ENCODE results near the gene IL15. TPM values are rescaled to one million over a fixed set of nuclear protein-coding genes. Genes with fewer than 3 reads are reported as not detected.
A peak's percentile ranks its signal among the peaks of the same experiment; 100 is the strongest.
"Not testable (repeated sequence)": the region's sequence is repeated elsewhere in the genome, so short reads cannot be mapped to it uniquely, and the experiment has no call there.

IL15 gene, protein sequence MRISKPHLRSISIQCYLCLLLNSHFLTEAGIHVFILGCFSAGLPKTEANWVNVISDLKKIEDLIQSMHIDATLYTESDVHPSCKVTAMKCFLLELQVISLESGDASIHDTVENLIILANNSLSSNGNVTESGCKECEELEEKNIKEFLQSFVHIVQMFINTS
- 6.4 and 8.9 TPM in 2 replicates for total RNA-seq (2014; rRNA removed; shearing (Covaris generic))

DNA sequence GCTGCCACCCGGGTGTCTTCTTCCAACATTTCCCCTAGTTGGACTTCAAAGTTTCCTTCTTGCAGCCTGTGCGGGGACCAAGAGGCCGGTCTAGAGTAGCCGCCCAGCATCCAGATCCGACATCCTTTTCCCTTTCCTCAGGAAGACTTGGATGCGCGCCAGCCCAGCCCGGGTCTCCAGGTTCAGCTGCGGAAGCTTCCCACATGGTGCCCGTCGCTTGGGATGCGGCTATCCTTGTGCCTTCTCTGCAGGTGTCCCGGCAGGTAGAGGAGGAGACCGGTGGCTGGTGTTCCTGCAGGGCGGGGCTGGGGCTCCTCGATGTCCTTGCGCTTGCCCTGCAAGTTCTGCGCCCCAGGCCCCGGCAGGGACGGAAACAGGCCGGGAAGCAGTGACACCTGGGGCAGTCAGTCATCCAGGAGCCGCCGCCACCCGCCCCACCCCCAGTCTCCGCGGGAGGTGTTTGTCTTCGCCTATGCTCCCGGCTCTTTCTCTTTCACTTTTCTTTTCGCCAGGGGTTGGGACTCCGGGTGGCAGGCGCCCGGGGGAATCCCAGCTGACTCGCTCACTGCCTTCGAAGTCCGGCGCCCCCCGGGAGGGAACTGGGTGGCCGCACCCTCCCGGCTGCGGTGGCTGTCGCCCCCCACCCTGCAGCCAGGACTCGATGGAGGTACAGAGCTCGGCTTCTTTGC, at the start of gene IL15:
Gene IL15 (plus strand): TSS at position 502 of the 689 bp plus-strand sequence. CDS start 82,882 bp downstream, outside the sequence.
- Histone ChIP-seq H3K4me3 (peak within 1 kb of the TSS; percentile 71), H3K27ac (peak within 1 kb of the TSS; percentile 86), H3K4me1 (replicated peaks) (peaks cover 19% of the 10 kb centered on the region), H3K9me3 (replicated peaks) (no peaks in the 10 kb centered on the region), H3K36me3 (no peaks in the 10 kb centered on the region; the same call in 1 of the 2 replicates), H3K27me3 (replicated peaks) (no peaks in the 10 kb centered on the region)
- peak; percentile 74 to 88 for DNase-seq (ENCODE audit: low read depth in 1 of 2, low spot score in 2 of 2)

DNA sequence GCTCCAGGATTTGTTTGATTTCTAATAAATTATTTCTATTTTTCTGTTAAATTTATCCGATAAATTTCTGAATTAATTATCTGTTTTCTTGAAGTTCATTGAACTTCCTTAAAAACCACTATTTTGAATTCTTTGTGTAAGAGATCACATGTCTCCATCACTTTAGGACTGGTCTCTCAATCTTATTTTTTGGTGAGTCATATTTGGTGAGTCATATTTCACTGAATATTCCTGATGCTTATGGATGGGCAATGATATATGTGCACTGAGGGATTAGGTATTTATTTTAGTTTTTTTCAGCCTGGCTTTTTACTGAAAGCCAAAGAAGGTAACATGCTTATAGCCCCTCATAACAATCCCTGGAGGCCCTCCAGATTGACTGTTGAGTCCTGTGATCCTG, 48.5 kb upstream of the IL15 start:
- Histone ChIP-seq H3K27ac (no peak overlapping the region), H3K27me3 (replicated peaks) (no peaks in the 10 kb centered on the region), H3K4me1 (replicated peaks) (no peaks in the 10 kb centered on the region), H3K36me3 (no peaks in the 10 kb centered on the region), H3K4me3 (no peak overlapping the region), H3K9me3 (replicated peaks) (no peaks in the 10 kb centered on the region)
- DNase-seq (ENCODE audit: low read depth in 1 of 2, low spot score in 2 of 2): no peak

DNA sequence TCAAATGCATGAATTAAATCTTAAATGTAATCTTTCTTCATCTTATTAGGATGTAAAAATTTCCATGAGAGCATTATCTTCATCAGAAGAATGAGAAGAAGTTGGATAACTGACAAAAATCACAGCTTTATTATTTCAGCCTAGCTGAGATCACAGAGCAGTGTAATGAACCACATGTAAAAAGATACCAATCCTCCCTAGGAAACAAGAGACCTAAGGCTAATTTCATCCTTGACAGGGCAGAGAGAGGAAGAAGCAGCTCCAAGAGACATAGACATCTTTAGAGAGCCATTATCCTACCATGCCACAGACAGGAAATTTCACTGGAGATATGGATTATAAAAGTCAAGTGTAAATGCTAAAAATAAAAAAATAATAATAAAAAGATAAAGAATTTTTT, 40.9 kb upstream of the IL15 start:
- Histone ChIP-seq H3K4me1 (replicated peaks) (no peaks in the 10 kb centered on the region), H3K9me3 (replicated peaks) (no peaks in the 10 kb centered on the region), H3K27me3 (replicated peaks) (no peaks in the 10 kb centered on the region), H3K36me3 (no peaks in the 10 kb centered on the region), H3K27ac (no peak overlapping the region), H3K4me3 (no peak overlapping the region)
- DNase-seq (ENCODE audit: low read depth in 1 of 2, low spot score in 2 of 2): no peak

DNA sequence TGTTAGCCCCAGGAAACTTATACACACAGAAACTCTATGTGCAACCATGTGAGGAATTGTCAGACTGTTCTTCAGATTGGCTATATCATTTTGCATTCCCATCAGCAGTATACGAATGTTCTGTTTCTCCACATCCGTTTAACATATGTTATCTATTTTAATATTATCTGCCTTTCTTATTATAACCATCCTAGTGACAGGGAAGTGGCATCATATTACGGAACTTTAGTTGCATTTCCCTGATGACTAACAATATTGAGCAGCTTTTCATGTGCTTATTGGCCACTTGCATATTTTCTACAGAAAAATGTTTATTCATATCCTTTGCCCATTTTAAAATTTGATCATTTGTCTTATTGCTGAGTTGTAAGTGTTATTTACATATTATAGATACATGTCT, 36.5 kb upstream of the IL15 start:
- DNase-seq (ENCODE audit: low read depth in 1 of 2, low spot score in 2 of 2): no peak
- Histone ChIP-seq H3K4me3 (no peak overlapping the region), H3K27ac (no peak overlapping the region), H3K9me3 (replicated peaks) (no peaks in the 10 kb centered on the region), H3K36me3 (no peaks in the 10 kb centered on the region), H3K4me1 (replicated peaks) (no peaks in the 10 kb centered on the region), H3K27me3 (replicated peaks) (no peaks in the 10 kb centered on the region)

DNA sequence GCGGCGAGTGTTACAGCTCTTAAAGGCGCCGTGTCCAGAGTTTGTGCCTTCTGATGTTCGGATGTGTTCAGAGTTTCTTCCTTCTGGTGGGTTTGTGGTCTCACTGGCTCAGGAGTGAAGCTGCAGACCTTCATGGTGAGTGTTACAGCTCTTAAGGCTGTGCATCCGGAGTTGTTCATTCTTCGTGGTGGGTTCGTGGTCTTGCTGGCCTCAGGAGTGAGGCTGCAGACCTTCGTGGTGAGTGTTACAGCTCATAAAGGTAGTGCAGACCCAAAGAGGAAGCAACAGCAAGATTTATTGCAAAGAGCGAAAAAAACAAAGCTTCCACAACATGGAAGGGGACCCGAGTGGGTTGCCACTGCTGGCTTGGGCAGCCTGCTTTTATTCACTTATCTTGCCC, 31.7 kb upstream of the IL15 start:
- H3K4me3 ChIP-seq; H3K4me1 ChIP-seq (replicated peaks); H3K9me3 ChIP-seq (replicated peaks); H3K27ac ChIP-seq; DNase-seq (ENCODE audit: low read depth in 1 of 2, low spot score in 2 of 2); H3K27me3 ChIP-seq (replicated peaks); H3K36me3 ChIP-seq: not testable (repeated sequence)

DNA sequence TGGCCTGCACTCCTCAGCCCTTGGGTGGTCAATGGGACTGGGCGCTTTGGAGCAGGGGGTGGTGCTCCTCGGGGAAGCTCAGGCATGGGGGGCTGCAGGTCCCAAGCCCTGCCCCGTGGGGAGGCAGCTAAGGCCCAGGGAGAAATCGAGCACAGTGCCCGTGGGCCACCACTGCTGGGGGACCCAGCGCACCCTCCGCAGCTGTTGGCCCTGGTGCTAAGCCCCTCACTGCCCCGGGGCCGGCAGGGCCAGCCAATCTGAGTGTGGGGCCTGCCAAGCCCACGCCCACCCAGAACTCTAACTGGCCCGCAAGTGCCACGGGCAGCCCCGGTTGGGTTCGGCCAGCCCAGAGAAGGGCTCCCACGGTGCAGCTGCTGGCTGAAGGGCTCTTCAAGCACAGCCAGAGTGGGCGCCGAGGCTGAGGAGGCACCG, 30.9 kb upstream of the IL15 start:
- no peaks in the 10 kb centered on the region for H3K9me3 ChIP-seq (replicated peaks)
- no peaks in the 10 kb centered on the region for H3K27me3 ChIP-seq (replicated peaks)
- no peak for DNase-seq (ENCODE audit: low read depth in 1 of 2, low spot score in 2 of 2)
- no peak overlapping the region for H3K27ac ChIP-seq
- H3K4me1 ChIP-seq (replicated peaks): no peaks in the 10 kb centered on the region
- no peak overlapping the region for H3K4me3 ChIP-seq
- H3K36me3 ChIP-seq: no peaks in the 10 kb centered on the region

DNA sequence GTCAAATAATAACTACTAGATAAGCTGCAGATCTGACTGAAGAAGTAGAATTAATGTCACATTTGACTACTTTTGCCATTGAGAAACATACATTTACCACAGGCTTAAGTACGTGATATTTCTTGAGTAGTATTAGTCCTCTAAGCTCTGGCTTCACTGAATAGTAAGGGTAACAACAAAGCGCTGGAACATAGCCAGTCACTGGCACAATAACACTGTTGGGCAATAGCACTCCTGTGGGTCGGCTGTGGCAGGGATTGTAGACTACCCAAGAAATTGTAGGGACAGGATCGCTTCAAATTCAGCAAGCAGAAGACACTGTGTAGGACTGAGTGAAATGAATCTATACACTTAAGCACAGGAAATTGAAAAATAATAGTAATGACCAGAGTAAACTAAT, 27.1 kb upstream of the IL15 start:
- Histone ChIP-seq H3K9me3 (replicated peaks) (no peaks in the 10 kb centered on the region), H3K27me3 (replicated peaks) (no peaks in the 10 kb centered on the region), H3K27ac (no peak overlapping the region), H3K4me1 (replicated peaks) (no peaks in the 10 kb centered on the region), H3K36me3 (no peaks in the 10 kb centered on the region), H3K4me3 (no peak overlapping the region)
- DNase-seq (ENCODE audit: low read depth in 1 of 2, low spot score in 2 of 2): no peak

DNA sequence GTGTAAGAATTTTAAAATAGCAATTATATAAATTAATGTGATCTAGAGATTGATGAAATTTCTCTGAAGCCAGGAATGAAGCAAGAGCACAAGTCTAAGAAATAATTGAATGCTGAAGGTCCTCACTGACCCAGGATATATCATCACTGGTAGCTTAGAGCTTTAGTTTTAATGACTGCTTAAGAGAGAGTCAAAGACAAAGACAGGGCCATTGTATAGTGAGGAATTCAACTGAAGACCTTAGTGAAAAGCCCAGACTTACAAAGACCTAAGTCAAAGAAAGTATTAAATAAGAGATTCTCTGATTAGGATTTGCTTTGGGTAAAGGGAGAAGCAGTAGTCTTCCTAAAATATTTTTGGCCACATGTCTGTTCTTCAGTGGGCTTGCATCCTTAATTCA, 26.0 kb upstream of the IL15 start:
- H3K4me3 ChIP-seq: no peak overlapping the region
- no peak overlapping the region for H3K27ac ChIP-seq
- DNase-seq (ENCODE audit: low read depth in 1 of 2, low spot score in 2 of 2): no peak

DNA sequence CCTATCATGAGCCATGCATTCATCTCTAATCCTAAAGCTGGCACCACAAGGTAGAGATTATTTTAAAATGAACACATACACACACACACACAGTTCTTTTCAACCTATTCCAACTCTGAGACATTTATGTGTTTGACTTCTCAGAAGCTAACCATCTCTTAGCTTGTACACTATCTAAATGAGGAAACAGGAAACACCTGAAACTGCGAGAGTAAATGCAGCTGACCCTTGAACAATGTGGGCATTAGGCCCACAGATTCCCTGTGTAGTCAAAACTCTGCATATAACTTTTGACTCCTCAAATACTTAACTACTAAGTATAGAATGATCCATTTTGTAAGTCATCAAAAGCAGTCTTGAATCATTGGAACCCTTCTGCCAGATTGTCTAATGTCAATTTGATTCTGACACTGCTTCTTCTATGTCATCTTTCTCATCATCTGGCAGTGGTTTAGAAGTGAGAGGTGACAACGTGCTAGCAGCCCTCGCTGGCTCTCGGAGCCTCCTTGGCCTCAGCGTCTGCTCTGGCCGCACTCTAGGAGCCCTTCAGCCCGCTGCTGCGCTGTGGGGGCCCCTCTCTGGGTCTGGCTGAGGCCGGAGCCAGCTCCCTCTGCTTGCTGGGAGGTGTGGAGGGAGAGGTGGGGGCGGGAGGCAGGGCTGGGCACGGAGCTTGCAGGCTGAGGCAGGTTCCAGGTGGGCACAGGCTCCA, 21.4 kb upstream of the IL15 start:
- Histone ChIP-seq H3K27ac (no peak overlapping the region), H3K36me3 (no peaks in the 10 kb centered on the region), H3K4me3 (no peak overlapping the region), H3K4me1 (replicated peaks) (no peaks in the 10 kb centered on the region), H3K27me3 (replicated peaks) (no peaks in the 10 kb centered on the region), H3K9me3 (replicated peaks) (no peaks in the 10 kb centered on the region)
- no peak for DNase-seq (ENCODE audit: low read depth in 1 of 2, low spot score in 2 of 2)

More for the DNA sequence above, 26.0 kb upstream of the IL15 start:
- Histone ChIP-seq H3K9me3 (replicated peaks) (no peaks in the 10 kb centered on the region), H3K36me3 (no peaks in the 10 kb centered on the region), H3K4me1 (replicated peaks) (no peaks in the 10 kb centered on the region), H3K27me3 (replicated peaks) (no peaks in the 10 kb centered on the region)

DNA sequence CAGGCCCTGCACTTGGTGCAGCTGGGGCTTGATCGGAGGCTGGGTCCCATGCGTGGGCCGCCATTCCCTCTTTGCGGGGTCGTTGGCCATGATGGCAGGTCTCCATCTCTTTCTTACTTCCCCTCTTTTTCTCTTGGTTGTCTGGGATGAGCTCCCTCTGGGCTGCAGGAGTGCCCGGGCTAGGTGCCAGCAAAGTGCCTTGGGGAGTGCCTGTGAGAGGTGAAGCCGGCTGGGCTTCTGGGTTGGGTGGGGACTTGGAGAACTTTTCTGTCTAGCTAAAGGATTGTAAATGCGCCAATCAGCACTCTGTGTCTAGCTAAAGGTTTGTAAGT, 20.8 kb upstream of the IL15 start:
- H3K4me3 ChIP-seq; H3K9me3 ChIP-seq (replicated peaks); H3K4me1 ChIP-seq (replicated peaks); DNase-seq (ENCODE audit: low read depth in 1 of 2, low spot score in 2 of 2); H3K36me3 ChIP-seq; H3K27me3 ChIP-seq (replicated peaks); H3K27ac ChIP-seq: not testable (repeated sequence)

DNA sequence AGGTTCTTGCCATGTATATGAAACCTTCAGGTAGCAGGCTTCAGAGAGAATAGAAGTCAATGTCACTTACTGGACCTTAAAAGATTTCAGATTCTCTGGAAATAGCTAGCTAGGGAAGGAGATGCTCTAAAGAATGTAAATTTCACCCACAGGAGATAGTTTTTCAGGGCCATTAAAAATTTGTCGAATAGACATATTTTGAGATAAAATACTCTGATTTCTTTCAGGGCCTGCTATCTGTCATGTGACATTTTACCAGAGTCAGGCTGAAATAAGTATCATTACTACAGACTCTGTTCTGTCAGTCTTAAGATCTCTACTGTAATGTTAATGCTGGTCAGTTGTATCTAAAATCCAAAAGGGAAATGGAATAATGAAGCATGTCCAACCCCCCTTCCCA, 15.7 kb upstream of the IL15 start:
- Histone ChIP-seq H3K27me3 (replicated peaks) (no peaks in the 10 kb centered on the region), H3K36me3 (no peaks in the 10 kb centered on the region), H3K4me1 (replicated peaks) (no peaks in the 10 kb centered on the region), H3K9me3 (replicated peaks) (no peaks in the 10 kb centered on the region), H3K27ac (no peak overlapping the region), H3K4me3 (no peak overlapping the region)
- no peak for DNase-seq (ENCODE audit: low read depth in 1 of 2, low spot score in 2 of 2)

DNA sequence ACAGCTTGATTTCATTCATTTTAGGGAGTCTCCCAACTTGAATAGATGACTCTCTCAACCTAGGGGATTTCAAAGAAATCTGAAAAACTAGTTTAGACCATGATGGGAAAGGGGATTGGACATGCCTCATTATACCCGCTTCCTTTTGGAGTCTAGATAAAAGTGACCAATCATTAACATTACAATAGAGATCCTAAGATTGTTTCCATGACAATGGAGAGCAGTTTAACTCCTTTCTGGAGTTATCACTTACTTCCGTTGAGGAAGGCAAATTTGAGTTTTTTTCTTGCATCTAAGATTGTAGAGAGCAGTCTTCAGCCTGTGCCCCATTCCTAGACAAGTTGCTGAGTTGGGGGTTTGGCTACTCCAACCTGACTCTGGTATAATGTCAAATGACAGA, 11.4 kb upstream of the IL15 start:
- Histone ChIP-seq H3K4me1 (replicated peaks) (no peaks in the 10 kb centered on the region), H3K9me3 (replicated peaks) (no peaks in the 10 kb centered on the region), H3K4me3 (no peak overlapping the region), H3K36me3 (no peaks in the 10 kb centered on the region), H3K27me3 (replicated peaks) (no peaks in the 10 kb centered on the region), H3K27ac (no peak overlapping the region)
- DNase-seq (ENCODE audit: low read depth in 1 of 2, low spot score in 2 of 2): no peak

DNA sequence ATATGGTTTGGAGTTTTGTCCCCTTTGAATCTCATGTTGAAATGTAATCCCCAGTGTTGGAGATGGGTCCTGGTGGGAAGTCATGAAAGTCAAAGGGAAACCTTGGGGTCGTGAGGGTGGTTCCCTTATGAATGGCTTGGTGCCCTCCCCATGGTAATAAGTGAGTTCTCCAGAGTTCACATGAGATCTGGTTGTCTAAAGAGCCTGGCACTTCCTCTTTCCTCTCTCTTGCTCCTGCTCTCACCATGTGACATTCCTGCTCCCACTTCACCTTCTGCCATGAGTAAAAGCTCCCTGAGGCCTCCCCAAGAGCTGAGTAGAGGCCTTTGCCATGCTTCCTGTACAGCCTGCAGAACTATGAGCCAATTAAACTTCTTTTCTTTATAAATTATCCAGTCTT, 5.5 kb upstream of the IL15 start:
- Histone ChIP-seq H3K36me3 (no peaks in the 10 kb centered on the region), H3K4me3 (no peak overlapping the region), H3K27ac (no peak overlapping the region), H3K4me1 (replicated peaks) (peaks cover 3% of the 10 kb centered on the region), H3K9me3 (replicated peaks) (no peaks in the 10 kb centered on the region), H3K27me3 (replicated peaks) (no peaks in the 10 kb centered on the region)
- no peak for DNase-seq (ENCODE audit: low read depth in 1 of 2, low spot score in 2 of 2)

DNA sequence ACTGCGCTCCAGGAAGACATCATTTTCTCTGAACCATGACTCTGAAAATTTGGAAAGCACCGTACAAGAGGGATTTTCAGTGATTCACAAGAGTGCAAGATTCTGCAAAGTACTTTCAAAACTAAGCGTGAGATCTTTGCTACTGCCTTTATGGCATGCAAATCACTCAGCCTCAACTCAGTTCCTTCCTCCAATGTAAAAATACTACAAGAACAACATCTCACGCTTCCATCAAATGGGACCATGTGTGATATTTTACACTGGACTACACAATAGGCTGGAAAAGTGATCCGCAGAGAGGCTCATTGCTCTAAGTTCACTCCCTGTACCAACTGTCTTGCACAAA, 674 bp upstream of the IL15 start:
- no peak for DNase-seq (ENCODE audit: low read depth in 1 of 2, low spot score in 2 of 2)
- Histone ChIP-seq H3K36me3 (no peaks in the 10 kb centered on the region; the same call in 1 of the 2 replicates), H3K9me3 (replicated peaks) (no peaks in the 10 kb centered on the region), H3K27ac (no peak overlapping the region), H3K27me3 (replicated peaks) (no peaks in the 10 kb centered on the region), H3K4me1 (replicated peaks) (peaks cover 19% of the 10 kb centered on the region), H3K4me3 (peak overlapping the region; percentile 71)

Data from SJSA1 (cell line).